ENCODE data around the gene CALR3. TPM values are rescaled to one million over a fixed set of nuclear protein-coding genes. Genes with fewer than 3 reads are reported as not detected.

Gene CALR3
- polyA plus RNA-seq, 3 donors, result not detected

GRCh38 chr19:16429066-16429758 lies 66.8 kb downstream of the CALR3 start:
- DNase-seq, result no peak

Other genes with a start within 250 kb of the CALR3 start
- gene KLF2, start 171.3 kb downstream of the CALR3 start, polyA plus RNA-seq (ENCODE audit: insufficient read length in 3 of 3), result 10 to 100 TPM; 18.5 to 39.4 (median 24.7) TPM
- 10 to 100 TPM; 31.6 to 35.6 (median 33.7) TPM for gene EPS15L1, start 24.2 kb downstream of the CALR3 start, polyA plus RNA-seq (ENCODE audit: insufficient read length in 3 of 3)
- 10 to 100 TPM; 15.2 to 17.8 (median 17.7) TPM for gene C19orf44, start 227 bp upstream of the CALR3 start, polyA plus RNA-seq (ENCODE audit: insufficient read length in 3 of 3)
- 10 to 100 TPM; 52.0 to 57.0 (median 52.7) TPM for gene CHERP, start 46.3 kb upstream of the CALR3 start, polyA plus RNA-seq (ENCODE audit: insufficient read length in 3 of 3)
- gene SLC35E1, start 76.2 kb upstream of the CALR3 start, polyA plus RNA-seq (ENCODE audit: insufficient read length in 3 of 3), result 10 to 100 TPM; 39.6 to 45.2 (median 42.9) TPM
- 1 to 10 TPM; 6.7 to 7.6 (median 7.1) TPM for gene MED26, start 132.0 kb upstream of the CALR3 start, polyA plus RNA-seq (ENCODE audit: insufficient read length in 3 of 3)
- gene SMIM7, start 164.0 kb upstream of the CALR3 start, polyA plus RNA-seq (ENCODE audit: insufficient read length in 3 of 3), result 100 to 1,000 TPM in 1 of 3 donors, 10 to 100 TPM in 2; 95.2 to 107 (median 98.6) TPM
- 10 to 100 TPM in 2 of 3 donors, 1 to 10 TPM in 1; 7.7 to 10.6 (median 10.0) TPM for gene TMEM38A, start 165.0 kb upstream of the CALR3 start, polyA plus RNA-seq (ENCODE audit: insufficient read length in 3 of 3)
- gene NWD1, start 223.7 kb upstream of the CALR3 start, polyA plus RNA-seq (ENCODE audit: insufficient read length in 3 of 3), result under 1 TPM; 0.04 to 0.09 (median 0.07) TPM

Measured in renal pelvis (tissue), 4 donors.